Liver (tissue), 9 donors: ENCODE data around the gene XK. TPM values are rescaled to one million over a fixed set of nuclear protein-coding genes. Genes with fewer than 3 reads are reported as not detected.

ENCODE experiments used
- DNase-seq: peaks from one replicate; pipeline ENCODE4 v3.0.0-alpha.2; 2017; ENCODE audit warnings: low spot score
- H3K27ac ChIP-seq, 2 donors: one replicate each; pipeline ENCODE4 v1.7.0; 2013; ENCODE audit warnings: inconsistent platforms in 2 of 2, low read length in 2 of 2, control low read depth in 1 of 2, low read depth in 1 of 2, mild to moderate bottlenecking in 1 of 2
- H3K27me3 ChIP-seq, 4 donors: one replicate each; pipeline versions ENCODE4 v1.6.1 to v1.7.0; 2013; ENCODE audit warnings: low read length in 3 of 4, inconsistent platforms in 1 of 4, mild to moderate bottlenecking in 1 of 4, moderate library complexity in 1 of 4; ENCODE audit not compliant: control insufficient read depth in 4 of 4, insufficient read depth in 4 of 4
- H3K36me3 ChIP-seq, 4 donors: one replicate each; pipeline versions ENCODE4 v1.6.1 to v1.7.0; 2013; ENCODE audit warnings: low read length in 3 of 4, mild to moderate bottlenecking in 3 of 4, low read depth in 1 of 4, moderate library complexity in 1 of 4; ENCODE audit not compliant: control insufficient read depth in 4 of 4, insufficient read depth in 3 of 4
- H3K4me1 ChIP-seq, 4 donors: one replicate each; pipeline versions ENCODE4 v1.6.1 to v1.7.0; 2013; ENCODE audit warnings: low read length in 3 of 4, mild to moderate bottlenecking in 3 of 4, moderate library complexity in 1 of 4; ENCODE audit not compliant: control insufficient read depth in 4 of 4, insufficient read depth in 4 of 4
- H3K4me3 ChIP-seq, 3 donors: one replicate each; pipeline versions ENCODE4 v1.6.1 to v1.7.0; 2013; ENCODE audit warnings: low read length in 3 of 3, control low read depth in 1 of 3, low read depth in 1 of 3, mild to moderate bottlenecking in 1 of 3
- H3K9ac ChIP-seq, 2 donors: one replicate each; pipeline ENCODE4 v1.7.0; 2013; ENCODE audit warnings: low read length in 2 of 2, mild to moderate bottlenecking in 2 of 2, moderate library complexity in 2 of 2, control low read depth in 1 of 2, low read depth in 1 of 2
- H3K9me3 ChIP-seq, 4 donors: one replicate each; pipeline versions ENCODE4 v1.6.1 to v1.7.0; 2013; ENCODE audit warnings: low read length in 3 of 4; ENCODE audit not compliant: control insufficient read depth in 4 of 4
- CTCF ChIP-seq: fragments of 150-350 bp; IDR thresholded peaks from 2 replicates; pipeline ENCODE4 v1.5.1; 2017; ENCODE audit warnings: improper control_type of control experiment, low read depth, low read length; ENCODE audit not compliant: missing input control
- EGR1 ChIP-seq, 2 donors: IDR thresholded peaks; 2 replicates each; pipeline ENCODE4 v1.6.1; 2016 to 2018; ENCODE audit warnings: antibody characterized with exemption in 2 of 2, low read depth in 2 of 2
- FOXA1 ChIP-seq: IDR thresholded peaks from 2 replicates; pipeline ENCODE4 v1.6.1; 2016; ENCODE audit warnings: antibody characterized with exemption
- GABPA ChIP-seq, 2 donors: IDR thresholded peaks in 1 of 2; conservative IDR thresholded peaks in 1 of 2; 2 replicates each; pipeline ENCODE4 v1.6.1; 2016; ENCODE audit warnings: antibody characterized with exemption in 2 of 2, mild to moderate bottlenecking in 1 of 2, moderate library complexity in 1 of 2
- HNF4A ChIP-seq, 2 donors: conservative IDR thresholded peaks; 2 replicates each; pipeline ENCODE4 v1.6.1; 2016; ENCODE audit warnings: antibody characterized with exemption in 2 of 2, mild to moderate bottlenecking in 2 of 2
- HNF4G ChIP-seq: IDR thresholded peaks from 2 replicates; pipeline ENCODE4 v1.6.1; 2016; ENCODE audit warnings: antibody characterized with exemption
- JUND ChIP-seq, 2 donors: IDR thresholded peaks; 2 replicates each; pipeline ENCODE4 v1.6.1; 2016; ENCODE audit warnings: antibody characterized with exemption in 2 of 2
- RAD21 ChIP-seq, 2 donors: IDR thresholded peaks; 2 replicates each; pipeline ENCODE4 v1.6.1; 2016; ENCODE audit warnings: antibody characterized with exemption in 2 of 2, mild to moderate bottlenecking in 2 of 2
- SP1 ChIP-seq: IDR thresholded peaks from 2 replicates; pipeline ENCODE4 v1.6.1; 2018; ENCODE audit warnings: antibody characterized with exemption, mild to moderate bottlenecking
- TAF1 ChIP-seq: conservative IDR thresholded peaks from 2 replicates; pipeline ENCODE4 v1.6.1; 2016; ENCODE audit warnings: antibody characterized with exemption, mild to moderate bottlenecking
- WGBS: extraction: QIAGEN DNeasy Blood & Tissue Kit; methylation state at CpG from one replicate; pipeline ENCODE4 v1.1.7; 2013; 5-methylcytosine and 5-hydroxymethylcytosine counted together
- polyA plus RNA-seq, 2 donors: library from polyadenylated mRNA; stranded (reverse) in 1 of 2; unstranded in 1 of 2; fragments of 200-250 nt in 1 of 2; fragments of >200 nt in 1 of 2; fragmentation: Nextera tagmentation in 1 of 2; extraction: Ambion mirVana in 1 of 2; gene quantifications; one replicate each; pipeline versions ENCODE4 v1.2.1 to v1.2.3, GENCODE V29; 2013 to 2015
- total RNA-seq, 2 donors: library from RNA; depleted of rRNA; stranded (reverse); fragments of >200 nt; gene quantifications; one replicate each; pipeline ENCODE4 v1.2.3, GENCODE V29; 2014
- TF ChIP-seq, protein P1 (sequence below): IDR thresholded peaks from 2 replicates; pipeline ENCODE4 v1.6.1; 2016; ENCODE audit warnings: antibody characterized with exemption, mild to moderate bottlenecking
- TF ChIP-seq, protein P2 (sequence below): IDR thresholded peaks from 2 replicates; pipeline ENCODE4 v1.6.1; 2016; ENCODE audit warnings: antibody characterized with exemption
- TF ChIP-seq, protein P3 (sequence below): IDR thresholded peaks from 2 replicates; pipeline ENCODE4 v1.6.1; 2016; ENCODE audit warnings: antibody characterized with exemption
- donor health status: healthy.
- donor health status: healthy.
- donor health status: healthy.
- donor health status: healthy.
- donor health status: healthy.

XK gene
- total and polyA plus RNA-seq, 4 donors, result 0.83 to 68.4 (median 2.0) TPM

DNA sequence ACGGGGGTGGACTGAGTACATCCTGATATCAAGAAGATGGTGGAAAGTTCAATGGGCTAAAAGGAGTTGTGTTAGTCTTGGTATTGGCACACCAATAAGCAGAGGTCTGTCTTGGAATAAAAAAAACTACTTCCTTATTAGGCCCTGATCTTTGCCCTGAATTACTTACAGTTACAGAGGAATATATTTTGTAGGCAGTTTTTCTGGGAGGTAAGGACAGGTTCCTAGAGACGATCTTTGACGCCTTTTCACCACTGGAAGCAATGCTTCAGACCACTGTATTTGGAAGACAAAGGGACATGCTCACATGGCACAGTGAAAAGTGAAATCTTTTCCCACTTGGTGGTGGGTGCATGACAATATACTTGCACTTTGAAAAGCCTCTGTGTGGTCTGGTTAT is 618 bp upstream of the XK start:
- Histone ChIP-seq H3K4me1 (peaks cover 0 to 6% (median 1%) of the 10 kb centered on the region in 4 donors), H3K9ac (no peak overlapping the region), H3K4me3 (peak overlapping the region in 1 of 3 donors; percentile 58), H3K36me3 (no peaks in the 10 kb centered on the region), H3K27ac (no peak overlapping the region), H3K9me3 (no peaks in the 10 kb centered on the region), H3K27me3 (no peaks in the 10 kb centered on the region)
- TF ChIP-seq FOXA1 (no peak), GABPA (IDR thresholded peaks at IDR 0.05 in 1 of 2, conservative IDR thresholded peaks at IDR 0.05 in 1 of 2) (no peak), CTCF (no peak)
- TF ChIP-seq, protein P1, sequence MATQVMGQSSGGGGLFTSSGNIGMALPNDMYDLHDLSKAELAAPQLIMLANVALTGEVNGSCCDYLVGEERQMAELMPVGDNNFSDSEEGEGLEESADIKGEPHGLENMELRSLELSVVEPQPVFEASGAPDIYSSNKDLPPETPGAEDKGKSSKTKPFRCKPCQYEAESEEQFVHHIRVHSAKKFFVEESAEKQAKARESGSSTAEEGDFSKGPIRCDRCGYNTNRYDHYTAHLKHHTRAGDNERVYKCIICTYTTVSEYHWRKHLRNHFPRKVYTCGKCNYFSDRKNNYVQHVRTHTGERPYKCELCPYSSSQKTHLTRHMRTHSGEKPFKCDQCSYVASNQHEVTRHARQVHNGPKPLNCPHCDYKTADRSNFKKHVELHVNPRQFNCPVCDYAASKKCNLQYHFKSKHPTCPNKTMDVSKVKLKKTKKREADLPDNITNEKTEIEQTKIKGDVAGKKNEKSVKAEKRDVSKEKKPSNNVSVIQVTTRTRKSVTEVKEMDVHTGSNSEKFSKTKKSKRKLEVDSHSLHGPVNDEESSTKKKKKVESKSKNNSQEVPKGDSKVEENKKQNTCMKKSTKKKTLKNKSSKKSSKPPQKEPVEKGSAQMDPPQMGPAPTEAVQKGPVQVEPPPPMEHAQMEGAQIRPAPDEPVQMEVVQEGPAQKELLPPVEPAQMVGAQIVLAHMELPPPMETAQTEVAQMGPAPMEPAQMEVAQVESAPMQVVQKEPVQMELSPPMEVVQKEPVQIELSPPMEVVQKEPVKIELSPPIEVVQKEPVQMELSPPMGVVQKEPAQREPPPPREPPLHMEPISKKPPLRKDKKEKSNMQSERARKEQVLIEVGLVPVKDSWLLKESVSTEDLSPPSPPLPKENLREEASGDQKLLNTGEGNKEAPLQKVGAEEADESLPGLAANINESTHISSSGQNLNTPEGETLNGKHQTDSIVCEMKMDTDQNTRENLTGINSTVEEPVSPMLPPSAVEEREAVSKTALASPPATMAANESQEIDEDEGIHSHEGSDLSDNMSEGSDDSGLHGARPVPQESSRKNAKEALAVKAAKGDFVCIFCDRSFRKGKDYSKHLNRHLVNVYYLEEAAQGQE, result no peak
- no peak for DNase-seq
- 87% methylated on average over 3 of the region's 3 CpGs for WGBS

DNA sequence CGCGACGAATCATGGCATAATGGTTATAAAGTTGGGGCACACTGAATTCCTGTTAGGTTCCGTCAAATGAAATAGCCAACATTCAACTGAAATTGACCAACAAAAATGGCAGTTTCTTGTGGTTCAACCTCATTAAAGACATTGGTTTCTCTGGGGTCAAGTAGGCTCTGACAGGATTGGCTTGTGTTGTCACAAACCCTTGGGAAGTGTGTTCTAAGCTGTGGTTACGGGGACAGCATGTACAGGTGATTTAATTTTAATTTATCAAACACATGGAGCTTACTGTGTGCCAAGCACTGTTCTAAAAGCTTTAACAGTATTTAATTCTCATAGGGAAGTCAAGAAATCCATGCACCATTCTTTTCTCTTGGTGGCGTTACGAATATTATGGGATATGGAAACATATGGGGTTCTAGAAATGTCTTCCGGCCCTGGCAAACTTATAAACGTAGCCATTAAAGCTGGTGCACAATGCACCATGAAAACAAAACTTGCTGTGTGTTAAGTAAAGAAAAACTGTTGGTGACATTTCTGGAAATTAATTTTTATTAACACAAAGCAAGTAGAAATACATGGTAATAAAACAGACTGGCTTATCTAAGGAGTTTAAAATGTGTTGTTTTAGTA is 891 bp downstream of the XK start:
- no peak overlapping the region for H3K27ac ChIP-seq
- H3K36me3 ChIP-seq, result no peaks in the 10 kb centered on the region
- no peak overlapping the region for H3K9ac ChIP-seq
- WGBS, result 78% methylated on average over 9 of the region's 9 CpGs
- H3K4me1 ChIP-seq, result peaks cover 0 to 6% (median 1%) of the 10 kb centered on the region in 4 donors
- H3K9me3 ChIP-seq, result no peaks in the 10 kb centered on the region
- no peak for TF ChIP-seq SP1
- TF ChIP-seq, protein P2, sequence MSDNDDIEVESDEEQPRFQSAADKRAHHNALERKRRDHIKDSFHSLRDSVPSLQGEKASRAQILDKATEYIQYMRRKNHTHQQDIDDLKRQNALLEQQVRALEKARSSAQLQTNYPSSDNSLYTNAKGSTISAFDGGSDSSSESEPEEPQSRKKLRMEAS, result no peak
- no peak for TF ChIP-seq HNF4G
- no peak for TF ChIP-seq EGR1 (IDR thresholded peaks at IDR 0.05; ENCODE audit: low read depth in 2 of 2)
- TF ChIP-seq HNF4A (conservative IDR thresholded peaks at IDR 0.05), result no peak
- TF ChIP-seq JUND (IDR thresholded peaks at IDR 0.05), result no peak
- no peak for TF ChIP-seq RAD21 (IDR thresholded peaks at IDR 0.05)
- TF ChIP-seq, protein P3, sequence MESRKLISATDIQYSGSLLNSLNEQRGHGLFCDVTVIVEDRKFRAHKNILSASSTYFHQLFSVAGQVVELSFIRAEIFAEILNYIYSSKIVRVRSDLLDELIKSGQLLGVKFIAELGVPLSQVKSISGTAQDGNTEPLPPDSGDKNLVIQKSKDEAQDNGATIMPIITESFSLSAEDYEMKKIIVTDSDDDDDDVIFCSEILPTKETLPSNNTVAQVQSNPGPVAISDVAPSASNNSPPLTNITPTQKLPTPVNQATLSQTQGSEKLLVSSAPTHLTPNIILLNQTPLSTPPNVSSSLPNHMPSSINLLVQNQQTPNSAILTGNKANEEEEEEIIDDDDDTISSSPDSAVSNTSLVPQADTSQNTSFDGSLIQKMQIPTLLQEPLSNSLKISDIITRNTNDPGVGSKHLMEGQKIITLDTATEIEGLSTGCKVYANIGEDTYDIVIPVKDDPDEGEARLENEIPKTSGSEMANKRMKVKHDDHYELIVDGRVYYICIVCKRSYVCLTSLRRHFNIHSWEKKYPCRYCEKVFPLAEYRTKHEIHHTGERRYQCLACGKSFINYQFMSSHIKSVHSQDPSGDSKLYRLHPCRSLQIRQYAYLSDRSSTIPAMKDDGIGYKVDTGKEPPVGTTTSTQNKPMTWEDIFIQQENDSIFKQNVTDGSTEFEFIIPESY, result no peak
- TF ChIP-seq GABPA (IDR thresholded peaks at IDR 0.05 in 1 of 2, conservative IDR thresholded peaks at IDR 0.05 in 1 of 2), result no peak
- TF ChIP-seq TAF1, result no peak
- no peak for TF ChIP-seq CTCF
- H3K27me3 ChIP-seq, result no peaks in the 10 kb centered on the region
- peak overlapping the region in 1 of 3 donors; percentile 58 for H3K4me3 ChIP-seq
- no peak for DNase-seq
